K562 (cell line): ENCODE measurements around the gene TMSB10. TPM values are rescaled to one million over a fixed set of nuclear protein-coding genes. Genes with fewer than 3 reads are reported as not detected.

ENCODE experiments used
- ARNT ChIP-seq, 2 experiments: fragments of 450-650 bp; IDR thresholded peaks; 2 replicates each; pipeline ENCODE4 v1.6.1; 2016; ENCODE audit warnings: mild to moderate bottlenecking in 1 of 2
- ATF1 ChIP-seq, 2 experiments: fragments of 450-650 bp in 1 of 2; IDR thresholded peaks; 2 replicates each; pipeline ENCODE4 v1.6.1; 2016; ENCODE audit warnings: missing compliant biosample characterization in 1 of 2, missing genetic modification characterization in 1 of 2
- CREB3L1 ChIP-seq: fragments of 450-650 bp; IDR thresholded peaks from 2 replicates; pipeline ENCODE4 v1.6.1; 2014; ENCODE audit warnings: low read depth, mild to moderate bottlenecking, moderate library complexity, borderline replicate concordance
- ELF2 ChIP-seq: fragments of 250-450 bp; sonication (Bioruptor Pico); IDR thresholded peaks from 2 replicates; pipeline ENCODE4 v1.5.0; 2021; ENCODE audit warnings: mild to moderate bottlenecking
- ETV5 ChIP-seq: sonication (generic); formaldehyde crosslinking; IDR thresholded peaks from 2 replicates; pipeline ENCODE4 v1.4.0; 2020; ENCODE audit warnings: low read depth, mild to moderate bottlenecking, missing genetic modification reagents
- GABPB1 ChIP-seq: sonication (generic); formaldehyde crosslinking; IDR thresholded peaks from 2 replicates; pipeline ENCODE4 v1.8.0; 2022; ENCODE audit warnings: mild to moderate bottlenecking, missing genetic modification reagents
- MYC ChIP-seq, 2 experiments: fragments of 250-450 bp in 1 of 2; sonication (Bioruptor Pico) in 1 of 2; IDR thresholded peaks; 2 replicates each; pipeline versions ENCODE4 v1.5.1 to v1.6.1; 2012 to 2021; ENCODE audit warnings: low read depth in 2 of 2, borderline replicate concordance in 1 of 2, improper control_type of control experiment in 1 of 2, low read length in 1 of 2, mild to moderate bottlenecking in 1 of 2, moderate library complexity in 1 of 2
- PYGO2 ChIP-seq: fragments of 450-650 bp; IDR thresholded peaks from 2 replicates; pipeline ENCODE4 v1.6.1; 2016; ENCODE audit warnings: mild to moderate bottlenecking, missing genetic modification characterization, moderate library complexity, missing compliant biosample characterization
- RUNX1 ChIP-seq: sonication (generic); IDR thresholded peaks from 2 replicates; pipeline ENCODE4 v1.6.1; 2016; ENCODE audit warnings: antibody characterized with exemption, low read depth
- SMAD4 ChIP-seq: fragments of 250-450 bp; sonication (Bioruptor Pico); conservative IDR thresholded peaks from 2 replicates; pipeline ENCODE4 v1.8.0; 2021; ENCODE audit warnings: inconsistent platforms, mild to moderate bottlenecking, moderate library complexity
- SPI1 ChIP-seq: IDR thresholded peaks from 2 replicates; pipeline ENCODE4 v1.6.1; 2011; ENCODE audit warnings: low read depth, low read length, control low read depth, borderline replicate concordance
- SRSF1 ChIP-seq: fragments of 200-400 bp; formaldehyde crosslinking; IDR thresholded peaks from 2 replicates; pipeline ENCODE4 v1.6.1; 2017; ENCODE audit warnings: mild to moderate bottlenecking, low read depth, low read length, moderate library complexity
- UBTF ChIP-seq, 2 experiments: IDR thresholded peaks; 2 replicates each; pipeline ENCODE4 v1.6.1; 2012; ENCODE audit warnings: improper control_type of control experiment in 2 of 2, low read depth in 2 of 2, low read length in 2 of 2, borderline replicate concordance in 1 of 2
- ZC3H8 ChIP-seq: fragments of 450-650 bp; IDR thresholded peaks from 2 replicates; pipeline ENCODE4 v1.6.1; 2017
- ZEB2 ChIP-seq: fragments of 450-650 bp; IDR thresholded peaks from 2 replicates; pipeline ENCODE4 v1.6.1; 2016
- ZHX1 ChIP-seq: fragments of 150-350 bp; conservative IDR thresholded peaks from 2 replicates; pipeline ENCODE4 v1.6.1; 2014; ENCODE audit warnings: low read length
- ZNF133 ChIP-seq: fragments of 250-450 bp; sonication (Bioruptor Pico); IDR thresholded peaks from 2 replicates; pipeline ENCODE4 v1.4.0; 2020; ENCODE audit warnings: mild to moderate bottlenecking
- ZNF217 ChIP-seq: sonication (generic); formaldehyde crosslinking; IDR thresholded peaks from 2 replicates; pipeline ENCODE4 v1.8.0; 2022; ENCODE audit warnings: mild to moderate bottlenecking, missing genetic modification reagents
- ZNF511 ChIP-seq: sonication (generic); formaldehyde crosslinking; IDR thresholded peaks from 2 replicates; pipeline ENCODE4 v1.8.0; 2022; ENCODE audit warnings: mild to moderate bottlenecking, missing genetic modification reagents
- ZNF699 ChIP-seq: fragments of 250-450 bp; sonication (Bioruptor Pico); IDR thresholded peaks from 2 replicates; pipeline ENCODE4 v1.8.0; 2021; ENCODE audit warnings: mild to moderate bottlenecking, moderate library complexity; ENCODE audit not compliant: insufficient replicate concordance
- polyA plus RNA-seq, 8 experiments: library from polyadenylated mRNA; depleted of rRNA in 4 of 8; stranded (reverse) in 5 of 8; unstranded in 3 of 8; fragments of >200 nt; fragmentation: Nextera tagmentation in 2 of 8; fragmentation: Illumina TruSeq in 1 of 8; extraction: Ambion mirVana in 2 of 8; extraction: Trizol in 1 of 8; gene quantifications; 2 replicates each; pipeline versions ENCODE4 v1.2.1 to v1.2.3, GENCODE V29; 2011 to 2014; ENCODE audit warnings: inconsistent platforms in 1 of 8, missing spikeins in 1 of 8
- total RNA-seq, 7 experiments: library from RNA; depleted of rRNA in 6 of 7; stranded (reverse); fragments of >200 nt in 6 of 7; fragmentation: Illumina TruSeq in 2 of 7; extraction: Trizol in 2 of 7; gene quantifications; 2 replicates each; pipeline versions ENCODE4 v1.2.1 to v1.2.3, GENCODE V29; 2011 to 2021; ENCODE audit warnings: low replicate concordance in 1 of 7

The TMSB10 gene
- total and polyA plus RNA-seq, 9 of the 15 experiments (the other 6 are each of a cell fraction or from before 2014, with no cell fraction given) = 382 to 2,226 (median 959) TPM

DNA sequence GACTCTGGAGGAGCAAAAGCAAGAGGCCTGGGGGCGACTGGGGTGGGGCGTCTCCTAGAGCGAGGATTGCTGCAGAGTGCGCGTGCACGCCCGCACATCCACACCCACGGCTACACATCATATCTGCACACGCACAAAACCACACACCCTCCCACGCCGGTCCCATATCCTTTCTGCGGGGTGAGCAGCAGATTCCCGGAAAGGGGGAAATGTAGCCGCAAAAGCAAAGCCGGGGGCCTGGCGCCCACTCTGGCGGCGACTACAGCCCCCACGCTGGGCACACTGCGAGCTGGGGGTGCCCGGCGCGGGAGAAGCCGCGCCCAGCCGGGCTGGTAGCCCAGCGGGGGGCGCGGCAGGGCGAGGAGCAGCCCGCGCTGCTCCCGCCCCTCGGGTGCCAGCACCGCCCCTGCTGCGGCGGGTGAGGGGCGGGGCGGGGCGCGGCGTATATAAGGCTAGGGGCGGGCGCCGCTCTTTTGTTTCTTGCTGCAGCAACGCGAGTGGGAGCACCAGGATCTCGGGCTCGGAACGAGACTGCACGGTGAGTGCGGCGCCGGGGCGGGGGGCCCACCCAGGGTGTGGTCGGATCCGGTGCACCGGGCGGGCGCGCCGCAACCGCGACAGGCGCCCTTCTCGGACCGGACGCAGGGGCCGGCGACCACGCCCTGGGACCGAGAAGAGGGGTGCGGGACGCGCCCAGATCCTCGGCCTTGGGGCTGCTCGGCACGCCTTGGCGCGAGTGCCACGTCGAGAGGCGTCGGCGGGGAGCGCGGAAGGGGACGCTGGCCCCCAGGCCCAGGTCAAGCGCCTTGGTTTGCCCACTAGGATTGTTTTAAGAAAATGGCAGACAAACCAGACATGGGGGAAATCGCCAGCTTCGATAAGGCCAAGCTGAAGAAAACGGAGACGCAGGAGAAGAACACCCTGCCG is at the start of gene TMSB10 (continued):
- TF ChIP-seq ZHX1 = 0 out of 2 replicates have a peak, but pooled peaks have one; percentile 67
- TF ChIP-seq ZNF217 (CRISPR knock-in tag) = no peak
- no peak for TF ChIP-seq ELF2 (CRISPR knock-in tag)
- no peak for TF ChIP-seq UBTF (IDR thresholded peaks at IDR 0.05; ENCODE audit: borderline replicate concordance in 1 of 2, low read depth in 2 of 2, low read length in 2 of 2)
- TF ChIP-seq ETV5 (CRISPR knock-in tag) = peak; percentile 87
- TF ChIP-seq ZEB2 = no peak
- no peak for TF ChIP-seq PYGO2
- no peak for TF ChIP-seq ARNT (IDR thresholded peaks at IDR 0.05)
- no peak for TF ChIP-seq SPI1
- TF ChIP-seq ATF1 (CRISPR knock-in tag; IDR thresholded peaks at IDR 0.05) = no peak
- peak; percentile 64 for TF ChIP-seq ATF1 (tag; IDR thresholded peaks at IDR 0.05)
- no peak for TF ChIP-seq RUNX1
- no peak for TF ChIP-seq ZNF699 (CRISPR knock-in tag)
- no peak for TF ChIP-seq SRSF1
- no peak for TF ChIP-seq ZNF133 (CRISPR knock-in tag)
- TF ChIP-seq ZNF511 (CRISPR knock-in tag) = peak; percentile 57; the same call in 1 of the 2 replicates
- peak; percentile 93; the same call in 1 of the 2 replicates for TF ChIP-seq CREB3L1
- peak; percentile 75 for TF ChIP-seq MYC (IDR thresholded peaks at IDR 0.05; ENCODE audit: low read depth, low read length)
- TF ChIP-seq MYC (CRISPR knock-in tag; IDR thresholded peaks at IDR 0.05; ENCODE audit: borderline replicate concordance, low read depth) = no peak
- TF ChIP-seq SMAD4 (CRISPR knock-in tag) = peak; percentile 89
- TF ChIP-seq ZC3H8 = no peak
- TF ChIP-seq GABPB1 (CRISPR knock-in tag) = peak; percentile 49; the same call in 1 of the 2 replicates
